ENCODE data around the gene PPP4R4. TPM values are rescaled to one million over a fixed set of nuclear protein-coding genes. Genes with fewer than 3 reads are reported as not detected.

The PPP4R4 gene
- polyA plus RNA-seq, 1 of the 3 experiments (the other 2 are of a cell fraction) = 2.5 TPM

DNA sequence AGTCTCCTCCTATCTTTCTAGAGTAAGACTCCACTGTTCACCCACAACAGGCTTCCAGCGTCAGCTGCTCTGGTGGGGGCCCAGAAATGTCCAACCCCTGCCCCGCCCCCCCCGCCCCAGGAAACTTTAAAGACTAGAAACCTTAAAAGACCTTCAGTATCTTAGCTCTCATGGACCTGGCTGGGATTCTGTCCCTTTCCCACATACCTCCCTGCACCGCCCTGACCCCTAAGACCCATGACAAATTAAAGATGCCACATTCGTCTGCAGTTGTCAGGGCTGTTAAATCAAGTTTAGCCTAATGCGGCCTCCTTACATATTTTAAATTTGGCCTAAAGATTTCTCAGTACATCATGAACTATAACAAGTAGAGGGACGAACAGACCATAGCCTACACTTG lies 129.0 kb downstream of the PPP4R4 start:
- ChIA-PET CTCF (no interaction called here), POLR2A (no interaction called here)
- no peak for DNase-seq
- no peak overlapping the region for H3K4me3 ChIP-seq (ENCODE audit: low read depth in 2 of 2, low read length in 1 of 2)
- no peak for TF ChIP-seq NRF1 (IDR thresholded peaks at IDR 0.05; ENCODE audit: low read depth, low read length)
- no peak for TF ChIP-seq GABPA (IDR thresholded peaks at IDR 0.05; ENCODE audit: low read depth)
- no peak overlapping the region for H3K27ac ChIP-seq (ENCODE audit: low read depth in 2 of 2, low read length in 1 of 2)
- no peaks in the 10 kb centered on the region for H3K4me1 ChIP-seq (ENCODE audit: control insufficient read depth in 1 of 2, insufficient read depth in 2 of 2, low read depth in 1 of 2, low read length in 1 of 2)
- H3K4me2 ChIP-seq = no peak overlapping the region
- no peak overlapping the region for H3K9ac ChIP-seq
- H3K79me2 ChIP-seq (ENCODE audit: insufficient read depth) = no peaks in the 10 kb centered on the region
- H3F3A ChIP-seq (replicated peaks; ENCODE audit: insufficient read depth) = no peaks in the 10 kb centered on the region
- H4K20me1 ChIP-seq (ENCODE audit: insufficient read depth) = no peaks in the 10 kb centered on the region
- no peaks in the 10 kb centered on the region for H3K36me3 ChIP-seq (replicated peaks in 1 of 2; ENCODE audit: control insufficient read depth in 1 of 2, insufficient read depth in 2 of 2, low read length in 1 of 2)
- no peaks in the 10 kb centered on the region for H3K27me3 ChIP-seq (ENCODE audit: insufficient read depth)
- no peaks in the 10 kb centered on the region for H3K9me2 ChIP-seq
- H2AFZ ChIP-seq (ENCODE audit: low read depth) = no peak overlapping the region
- WGBS (ENCODE audit: low lambda C conversion rate) = 69% methylated on average over 5 of the region's 7 CpGs
- no peaks in the 10 kb centered on the region; the same call in 1 of the 2 replicates for H3K9me3 ChIP-seq

DNA sequence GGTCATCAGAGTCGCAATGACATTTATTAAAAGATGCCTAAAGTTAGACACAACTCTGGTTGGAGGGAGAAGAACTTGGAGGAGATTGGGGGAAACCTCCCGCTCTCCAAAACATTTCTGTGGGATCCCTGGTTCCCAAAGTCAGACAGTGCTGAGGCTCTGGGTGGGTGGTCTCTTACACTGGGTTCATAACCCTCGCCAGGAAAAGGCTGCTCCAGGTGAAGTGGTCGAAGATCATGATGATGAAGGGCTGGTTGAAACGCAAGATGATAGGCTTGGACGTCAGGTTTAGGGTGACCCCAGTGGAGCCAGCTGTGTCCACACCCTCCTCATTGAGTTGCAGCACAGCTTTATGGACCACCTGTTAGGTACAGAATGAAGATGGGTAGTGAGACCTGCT lies 130.1 kb downstream of the PPP4R4 start:
- H3K79me2 ChIP-seq (ENCODE audit: insufficient read depth) = no peaks in the 10 kb centered on the region
- H3K27me3 ChIP-seq (ENCODE audit: insufficient read depth) = no peaks in the 10 kb centered on the region
- no peak overlapping the region for H3K9ac ChIP-seq
- no peak overlapping the region for H3K27ac ChIP-seq (ENCODE audit: low read depth in 2 of 2, low read length in 1 of 2)
- no peak overlapping the region for H3K4me2 ChIP-seq
- ChIA-PET POLR2A (no interaction called here), CTCF (interaction anchor here (0.6 kb wide), 1 partner anchor 122 kb away, joined by 3 read pairs; no protein-coding TSS in a partner anchor)
- H4K20me1 ChIP-seq (ENCODE audit: insufficient read depth) = no peaks in the 10 kb centered on the region
- no peaks in the 10 kb centered on the region for H3K9me2 ChIP-seq
- WGBS (ENCODE audit: low lambda C conversion rate) = 59% methylated on average over 6 of the region's 6 CpGs
- H3K4me1 ChIP-seq (ENCODE audit: control insufficient read depth in 1 of 2, insufficient read depth in 2 of 2, low read depth in 1 of 2, low read length in 1 of 2) = no peaks in the 10 kb centered on the region
- H2AFZ ChIP-seq (ENCODE audit: low read depth) = no peak overlapping the region
- no peak for DNase-seq
- no peaks in the 10 kb centered on the region for H3F3A ChIP-seq (replicated peaks; ENCODE audit: insufficient read depth)
- no peak for TF ChIP-seq NRF1 (IDR thresholded peaks at IDR 0.05; ENCODE audit: low read depth, low read length)
- TF ChIP-seq JUND (IDR thresholded peaks at IDR 0.05) = no peak
- no peak for TF ChIP-seq TCF12 (IDR thresholded peaks at IDR 0.05)
- TF ChIP-seq FOSL2 (IDR thresholded peaks at IDR 0.05; ENCODE audit: borderline replicate concordance, low read depth) = no peak
- TF ChIP-seq MXI1 (IDR thresholded peaks at IDR 0.05; ENCODE audit: low read depth, low read length) = no peak
- TF ChIP-seq POLR2AphosphoS5 (IDR thresholded peaks at IDR 0.05; ENCODE audit: low read depth, low read length) = no peak
- H3K4me3 ChIP-seq (ENCODE audit: low read depth in 2 of 2, low read length in 1 of 2) = no peak overlapping the region
- no peaks in the 10 kb centered on the region; the same call in 1 of the 2 replicates for H3K9me3 ChIP-seq
- H3K36me3 ChIP-seq (replicated peaks in 1 of 2; ENCODE audit: control insufficient read depth in 1 of 2, insufficient read depth in 2 of 2, low read length in 1 of 2) = no peaks in the 10 kb centered on the region

DNA sequence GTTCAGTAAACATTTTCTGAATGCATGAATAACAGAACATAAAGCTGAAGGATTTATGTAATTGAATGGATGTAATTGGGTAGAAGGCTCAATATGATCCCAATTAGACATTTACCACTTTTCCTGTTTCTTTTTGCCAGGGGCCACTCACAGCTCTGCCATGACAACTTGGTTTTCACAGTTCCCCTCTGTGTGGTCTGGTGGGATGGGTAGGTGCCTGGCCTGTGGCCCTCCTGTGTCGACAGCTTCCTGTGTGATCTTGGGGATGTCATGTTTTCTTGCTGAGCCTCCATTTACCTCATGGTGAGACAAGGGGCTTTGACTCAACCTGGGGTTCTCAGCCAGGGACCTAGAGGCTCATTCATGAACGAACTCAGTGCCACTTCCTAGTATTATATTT lies 131.5 kb downstream of the PPP4R4 start:
- H3K27ac ChIP-seq (ENCODE audit: low read depth in 2 of 2, low read length in 1 of 2) = no peak overlapping the region
- WGBS (ENCODE audit: low lambda C conversion rate) = 26% methylated on average over 2 of the region's 2 CpGs
- no peaks in the 10 kb centered on the region; the same call in 1 of the 2 replicates for H3K9me3 ChIP-seq
- no peaks in the 10 kb centered on the region for H4K20me1 ChIP-seq (ENCODE audit: insufficient read depth)
- H2AFZ ChIP-seq (ENCODE audit: low read depth) = no peak overlapping the region
- no peak overlapping the region for H3K4me2 ChIP-seq
- H3F3A ChIP-seq (replicated peaks; ENCODE audit: insufficient read depth) = no peaks in the 10 kb centered on the region
- POLR2A ChIA-PET = no interaction called here
- H3K9me2 ChIP-seq = no peaks in the 10 kb centered on the region
- no peak overlapping the region for H3K4me3 ChIP-seq (ENCODE audit: low read depth in 2 of 2, low read length in 1 of 2)
- H3K27me3 ChIP-seq (ENCODE audit: insufficient read depth) = no peaks in the 10 kb centered on the region
- H3K36me3 ChIP-seq (replicated peaks in 1 of 2; ENCODE audit: control insufficient read depth in 1 of 2, insufficient read depth in 2 of 2, low read length in 1 of 2) = no peaks in the 10 kb centered on the region
- no peak overlapping the region for H3K9ac ChIP-seq
- no peak for DNase-seq
- TF ChIP-seq, protein P1, sequence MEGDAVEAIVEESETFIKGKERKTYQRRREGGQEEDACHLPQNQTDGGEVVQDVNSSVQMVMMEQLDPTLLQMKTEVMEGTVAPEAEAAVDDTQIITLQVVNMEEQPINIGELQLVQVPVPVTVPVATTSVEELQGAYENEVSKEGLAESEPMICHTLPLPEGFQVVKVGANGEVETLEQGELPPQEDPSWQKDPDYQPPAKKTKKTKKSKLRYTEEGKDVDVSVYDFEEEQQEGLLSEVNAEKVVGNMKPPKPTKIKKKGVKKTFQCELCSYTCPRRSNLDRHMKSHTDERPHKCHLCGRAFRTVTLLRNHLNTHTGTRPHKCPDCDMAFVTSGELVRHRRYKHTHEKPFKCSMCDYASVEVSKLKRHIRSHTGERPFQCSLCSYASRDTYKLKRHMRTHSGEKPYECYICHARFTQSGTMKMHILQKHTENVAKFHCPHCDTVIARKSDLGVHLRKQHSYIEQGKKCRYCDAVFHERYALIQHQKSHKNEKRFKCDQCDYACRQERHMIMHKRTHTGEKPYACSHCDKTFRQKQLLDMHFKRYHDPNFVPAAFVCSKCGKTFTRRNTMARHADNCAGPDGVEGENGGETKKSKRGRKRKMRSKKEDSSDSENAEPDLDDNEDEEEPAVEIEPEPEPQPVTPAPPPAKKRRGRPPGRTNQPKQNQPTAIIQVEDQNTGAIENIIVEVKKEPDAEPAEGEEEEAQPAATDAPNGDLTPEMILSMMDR (IDR thresholded peaks at IDR 0.05) = no peak
- TF ChIP-seq ELF1 (IDR thresholded peaks at IDR 0.05) = no peak
- CTCF ChIA-PET = interaction anchor here (1.1 kb wide), 1 partner anchor 19 kb away, joined by 3 read pairs; no protein-coding TSS in a partner anchor
- H3K4me1 ChIP-seq (ENCODE audit: control insufficient read depth in 1 of 2, insufficient read depth in 2 of 2, low read depth in 1 of 2, low read length in 1 of 2) = no peaks in the 10 kb centered on the region
- H3K79me2 ChIP-seq (ENCODE audit: insufficient read depth) = no peaks in the 10 kb centered on the region
